Measurements from ENCODE around the gene NLRC5.
"Not testable (repeated sequence)": the region's sequence is repeated elsewhere in the genome, so short reads cannot be mapped to it uniquely, and the experiment has no call there.

DNA sequence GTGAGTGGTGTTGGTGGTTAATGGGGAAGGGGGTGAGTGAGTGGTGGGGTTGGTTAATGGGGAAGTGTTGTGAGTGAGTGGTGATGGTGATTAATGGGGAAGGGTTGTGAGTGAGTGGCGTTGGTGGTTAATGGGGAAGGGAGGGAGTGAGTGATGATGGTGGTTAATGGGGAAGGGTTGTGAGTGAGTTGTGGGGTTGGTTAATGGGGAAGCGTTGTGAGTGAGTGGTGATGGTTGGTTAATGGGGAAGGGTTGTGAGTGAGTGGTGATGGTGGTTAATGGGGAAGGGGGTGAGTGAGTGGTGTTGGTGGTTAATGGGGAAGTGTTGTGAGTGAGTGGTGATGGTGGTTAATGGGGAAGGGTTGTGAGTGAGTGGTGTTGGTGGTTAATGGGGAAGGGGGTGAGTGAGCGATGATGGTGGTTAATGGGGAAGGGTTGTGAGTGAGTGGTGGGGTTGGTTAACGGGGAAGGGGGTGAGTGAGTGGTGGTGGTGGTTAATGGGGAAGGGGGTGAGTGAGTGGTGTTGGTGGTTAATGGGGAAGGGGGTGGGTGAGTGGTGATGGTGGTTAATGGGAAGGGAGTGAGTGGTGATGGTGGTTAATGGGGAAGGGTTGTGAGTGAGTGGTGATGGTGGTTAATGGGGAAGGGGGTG lies 81.8 kb downstream of the NLRC5 start:
- TF ChIP-seq, protein P1, sequence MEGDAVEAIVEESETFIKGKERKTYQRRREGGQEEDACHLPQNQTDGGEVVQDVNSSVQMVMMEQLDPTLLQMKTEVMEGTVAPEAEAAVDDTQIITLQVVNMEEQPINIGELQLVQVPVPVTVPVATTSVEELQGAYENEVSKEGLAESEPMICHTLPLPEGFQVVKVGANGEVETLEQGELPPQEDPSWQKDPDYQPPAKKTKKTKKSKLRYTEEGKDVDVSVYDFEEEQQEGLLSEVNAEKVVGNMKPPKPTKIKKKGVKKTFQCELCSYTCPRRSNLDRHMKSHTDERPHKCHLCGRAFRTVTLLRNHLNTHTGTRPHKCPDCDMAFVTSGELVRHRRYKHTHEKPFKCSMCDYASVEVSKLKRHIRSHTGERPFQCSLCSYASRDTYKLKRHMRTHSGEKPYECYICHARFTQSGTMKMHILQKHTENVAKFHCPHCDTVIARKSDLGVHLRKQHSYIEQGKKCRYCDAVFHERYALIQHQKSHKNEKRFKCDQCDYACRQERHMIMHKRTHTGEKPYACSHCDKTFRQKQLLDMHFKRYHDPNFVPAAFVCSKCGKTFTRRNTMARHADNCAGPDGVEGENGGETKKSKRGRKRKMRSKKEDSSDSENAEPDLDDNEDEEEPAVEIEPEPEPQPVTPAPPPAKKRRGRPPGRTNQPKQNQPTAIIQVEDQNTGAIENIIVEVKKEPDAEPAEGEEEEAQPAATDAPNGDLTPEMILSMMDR (IDR thresholded peaks at IDR 0.05): not testable (repeated sequence)
- TF ChIP-seq POLR2A (IDR thresholded peaks at IDR 0.05): not testable (repeated sequence)

Measured in Peyer's patch (tissue), 4 donors.